Neutrophil (primary cell): ENCODE data around the gene DAAM2.

Experiments used
- H3K27ac ChIP-seq: fragments of 200-600 bp; sonication (generic); 2 replicates; pipeline ENCODE4 v1.5.1; 2016; ENCODE audit warnings: mild to moderate bottlenecking, moderate library complexity
- H3K27me3 ChIP-seq: fragments of 200-600 bp; sonication (generic); 2 replicates; pipeline ENCODE4 v1.6.0; 2016; ENCODE audit warnings: mild to moderate bottlenecking
- H3K36me3 ChIP-seq: fragments of 200-600 bp; sonication (generic); 2 replicates; pipeline ENCODE4 v1.5.1; 2017
- H3K4me1 ChIP-seq, 2 experiments: fragments of 200-600 bp in 1 of 2; sonication (generic) in 1 of 2; 1 replicate in 1 of 2; 2 replicates in 1 of 2; pipeline versions ENCODE4 v1.5.1 to v1.6.1; 2013 to 2016; ENCODE audit warnings: low read depth in 1 of 2, low read length in 1 of 2, mild to moderate bottlenecking in 1 of 2, moderate library complexity in 1 of 2; ENCODE audit not compliant: control insufficient read depth in 1 of 2, insufficient read depth in 1 of 2
- H3K4me3 ChIP-seq, 2 experiments: fragments of 200-600 bp in 1 of 2; sonication (generic) in 1 of 2; 1 replicate in 1 of 2; 2 replicates in 1 of 2; pipeline ENCODE4 v1.5.1; 2013 to 2016; ENCODE audit warnings: low read depth in 1 of 2, low read length in 1 of 2, mild to moderate bottlenecking in 1 of 2, moderate library complexity in 1 of 2
- H3K9me3 ChIP-seq: fragments of 200-600 bp; sonication (generic); 2 replicates; pipeline ENCODE4 v1.5.1; 2016
- CTCF ChIP-seq: fragments of 200-600 bp; sonication (generic); IDR thresholded peaks from 2 replicates; pipeline ENCODE4 v1.5.1; 2016; ENCODE audit warnings: antibody characterized with exemption

DAAM2 gene

DNA sequence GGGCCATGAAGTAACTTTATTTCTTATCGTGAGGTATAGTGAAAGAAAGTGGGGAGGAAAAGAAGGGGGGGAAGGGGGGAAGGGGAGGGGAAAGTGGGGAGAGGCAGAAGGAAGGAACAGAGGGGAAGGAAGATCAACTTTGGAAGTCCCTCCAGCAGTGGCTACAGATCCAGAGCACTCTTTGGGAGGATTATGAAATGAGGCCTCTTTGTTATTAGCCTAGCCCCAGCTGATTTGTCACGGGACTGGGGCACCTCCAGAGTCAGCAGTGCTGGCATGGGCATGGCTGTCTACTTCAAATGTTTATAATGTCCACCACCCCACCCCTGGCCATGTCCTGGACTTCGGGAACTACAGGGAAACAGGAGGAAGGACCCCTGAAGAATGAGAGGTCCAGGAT, 134.5 kb downstream of the DAAM2 start:
- H3K27ac ChIP-seq = no peak overlapping the region
- TF ChIP-seq CTCF = no peak

DNA sequence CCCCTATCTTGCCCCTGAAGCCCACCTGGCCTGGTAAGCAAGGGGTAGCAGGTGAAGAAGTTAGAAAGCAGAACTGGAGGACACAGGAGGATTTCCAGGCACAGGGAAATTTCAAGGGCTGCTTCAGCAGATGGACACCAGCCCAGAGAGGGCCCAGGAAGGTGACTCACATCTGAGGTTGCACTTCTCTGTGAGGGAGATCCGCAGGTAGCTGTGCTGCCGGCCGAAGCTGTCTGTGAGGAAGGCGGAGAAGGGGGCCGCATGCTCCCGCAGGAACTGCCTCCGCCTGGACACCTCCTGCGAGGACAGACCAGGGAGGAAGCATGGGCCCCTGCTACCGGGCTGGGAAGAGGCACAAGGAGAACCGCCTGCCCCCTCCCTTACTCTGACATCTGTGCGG, 135.0 kb downstream of the DAAM2 start:
- Histone ChIP-seq H3K27me3 (peaks cover 21% of the 10 kb centered on the region), H3K4me3 (no peak overlapping the region), H3K4me1 (no peaks in the 10 kb centered on the region), H3K9me3 (no peaks in the 10 kb centered on the region), H3K36me3 (no peaks in the 10 kb centered on the region), H3K27ac (no peak overlapping the region)
- no peak for TF ChIP-seq CTCF

More for the DNA sequence above, 134.5 kb downstream of the DAAM2 start:
- H3K4me3 ChIP-seq = no peak overlapping the region
- no peaks in the 10 kb centered on the region for H3K9me3 ChIP-seq
- H3K4me1 ChIP-seq = no peaks in the 10 kb centered on the region
- H3K36me3 ChIP-seq = no peaks in the 10 kb centered on the region
- peaks cover 16% of the 10 kb centered on the region for H3K27me3 ChIP-seq

DNA sequence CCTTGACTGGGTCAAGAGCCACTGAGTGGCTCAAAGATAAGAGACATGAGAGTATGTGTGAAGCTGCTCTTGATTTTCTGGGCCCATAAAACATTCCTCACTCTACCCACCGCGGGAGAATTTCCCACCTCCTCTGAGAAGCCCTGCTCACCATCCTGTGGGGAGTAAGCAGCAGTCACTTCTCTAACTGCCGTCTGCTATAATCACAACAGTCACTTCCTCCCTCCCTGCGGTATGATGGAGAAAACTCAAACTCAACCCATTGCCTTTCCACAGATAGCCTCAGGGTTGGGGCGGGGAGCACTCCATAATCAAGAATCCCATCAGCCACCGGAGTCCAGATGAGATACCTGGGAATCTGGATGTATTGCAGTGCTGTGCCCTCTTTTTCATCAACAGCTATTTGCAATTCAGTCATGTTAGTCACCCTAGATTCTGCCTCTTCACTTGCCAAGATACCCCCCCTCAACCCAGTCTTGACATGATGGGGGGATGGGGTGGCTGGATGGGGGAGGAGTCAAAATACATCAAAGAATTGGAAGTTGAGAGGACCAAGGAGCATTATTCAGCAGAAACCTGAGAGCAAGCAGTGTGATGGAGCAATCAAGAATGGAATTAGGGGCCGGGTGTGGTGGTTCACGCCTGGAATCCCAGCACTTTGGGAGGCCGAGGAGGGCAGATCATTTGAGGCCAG, 137.0 kb downstream of the DAAM2 start:
- no peak overlapping the region for H3K4me3 ChIP-seq
- peaks cover 41% of the 10 kb centered on the region for H3K27me3 ChIP-seq
- H3K27ac ChIP-seq = no peak overlapping the region
- no peaks in the 10 kb centered on the region for H3K4me1 ChIP-seq
- H3K9me3 ChIP-seq = no peaks in the 10 kb centered on the region
- no peak for TF ChIP-seq CTCF
- H3K36me3 ChIP-seq = no peaks in the 10 kb centered on the region

DNA sequence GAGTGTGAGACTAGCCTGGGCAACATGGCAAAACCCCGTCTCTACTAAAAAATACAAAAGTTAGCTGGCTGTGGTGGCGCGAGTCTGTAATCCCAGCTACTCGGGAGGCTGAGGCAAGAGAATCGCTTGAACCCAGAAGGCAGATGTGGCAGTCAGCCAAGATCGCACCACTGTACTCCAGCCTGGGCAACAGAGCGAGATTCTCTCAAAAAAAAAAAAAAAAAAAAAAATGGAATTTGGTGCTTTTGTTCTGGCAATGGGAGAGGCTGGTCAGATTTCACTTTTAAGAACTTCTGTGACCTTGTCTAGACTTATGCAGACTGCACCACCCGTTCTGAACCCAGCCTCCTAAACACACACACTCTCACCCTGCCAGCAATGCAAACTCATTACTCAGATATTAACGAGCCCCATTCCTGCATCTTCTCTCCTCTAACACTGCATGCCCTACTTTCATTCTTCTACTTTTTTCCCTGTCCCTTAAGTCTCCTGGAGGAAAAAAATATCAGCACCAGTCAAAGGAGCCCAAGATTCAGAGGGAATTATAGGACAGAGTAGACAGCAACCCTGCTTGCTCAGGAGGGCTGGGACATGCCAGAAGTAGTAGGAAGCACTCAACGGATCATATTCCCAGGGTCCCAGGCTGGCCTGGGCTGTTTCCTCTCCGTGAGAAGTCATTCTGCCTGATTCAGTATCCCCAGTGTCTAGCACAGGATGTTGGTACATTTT, 137.7 kb downstream of the DAAM2 start:
- TF ChIP-seq CTCF = no peak
- peaks cover 48% of the 10 kb centered on the region for H3K27me3 ChIP-seq
- no peaks in the 10 kb centered on the region for H3K36me3 ChIP-seq
- no peak overlapping the region for H3K4me3 ChIP-seq
- H3K9me3 ChIP-seq = no peaks in the 10 kb centered on the region
- H3K4me1 ChIP-seq = no peaks in the 10 kb centered on the region
- H3K27ac ChIP-seq = no peak overlapping the region

DNA sequence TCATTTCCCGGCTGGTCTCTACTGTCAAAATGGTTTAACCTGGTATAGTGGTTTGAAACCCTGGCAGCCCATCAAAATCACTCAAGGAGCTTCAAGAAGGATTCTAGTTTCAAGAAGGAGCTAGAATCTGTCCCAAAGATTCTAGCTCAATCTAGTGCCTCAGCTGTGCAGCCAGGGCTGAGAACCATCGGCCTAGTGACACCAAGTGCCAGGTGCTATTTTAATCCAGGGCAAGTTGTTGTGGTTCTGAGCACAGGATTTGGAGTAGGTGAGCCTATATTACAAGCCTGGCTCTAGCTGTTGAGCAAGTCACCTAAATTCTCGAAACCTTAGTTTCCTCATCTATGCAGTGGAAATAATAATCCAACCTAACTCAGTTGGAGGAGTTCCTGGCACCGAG, 138.4 kb downstream of the DAAM2 start:
- Histone ChIP-seq H3K27ac (no peak overlapping the region), H3K9me3 (no peaks in the 10 kb centered on the region), H3K4me1 (no peaks in the 10 kb centered on the region), H3K27me3 (peaks cover 55% of the 10 kb centered on the region), H3K36me3 (no peaks in the 10 kb centered on the region), H3K4me3 (no peak overlapping the region)
- TF ChIP-seq CTCF = no peak
